HCT116 (cell line): ENCODE data around the gene C1orf141. TPM values are rescaled to one million over a fixed set of nuclear protein-coding genes. Genes with fewer than 3 reads are reported as not detected.

ENCODE experiments used
- ATAC-seq: fragments of 200-7000 bp; cut with Tn5 transposase; 2 replicates; pipeline ENCODE4 v1.9.1; 2020; ENCODE audit warnings: mild to moderate bottlenecking, moderate library complexity
- BruUV-seq: library from RNA; stranded (reverse); fragments of 400-500 nt; replicated peaks from 2 replicates; lab custom pipeline; 2021; lab: Mats Ljungman, UMichigan
- CTCF ChIA-PET: fragments of 300-600 bp; sonication (Branson Sonifier 250); formaldehyde crosslinking; loops from one replicate; lab custom pipeline; 2021; ENCODE audit warnings: antibody characterized with exemption; lab: Charles Lee
- POLR2A ChIA-PET: fragments of 300-600, 350-600 bp; sonication (Branson Sonifier 250); formaldehyde crosslinking; loops from one replicate; lab custom pipeline; 2021; ENCODE audit warnings: antibody characterized with exemption; lab: Charles Lee
- RAD21 ChIA-PET, 2 experiments: fragments of 300-600 bp; sonication (Branson Sonifier 250); formaldehyde crosslinking; loops; one replicate each; lab custom pipeline; 2023; ENCODE audit warnings: low total read pairs in 2 of 2; ENCODE audit not compliant: uncharacterized antibody in 2 of 2, unreplicated experiment in 2 of 2, low non-redundant PET in 1 of 2; lab: Charles Lee
- DNase-seq: peaks from one replicate; pipeline ENCODE4 v3.0.0-alpha.2; 2010; ENCODE audit warnings: low read depth, low spot score
- H2AFZ ChIP-seq: fragments of 200-600 bp; shearing (Covaris generic), sonication (generic); 2 replicates; pipeline ENCODE4 v1.6.1; 2017; ENCODE audit warnings: low read depth, mixed run types, mixed read lengths, antibody characterized with exemption, low read length; ENCODE audit not compliant: poor library complexity, severe bottlenecking
- H3K27ac ChIP-seq: 2 replicates; pipeline ENCODE4 v1.5.1; 2012; ENCODE audit warnings: low read depth, low read length
- H3K27me3 ChIP-seq: fragments of 200-600 bp; sonication (generic); 2 replicates; pipeline ENCODE4 v1.6.1; 2016; ENCODE audit warnings: mixed run types, low read length, mixed read lengths; ENCODE audit not compliant: insufficient read depth
- H3K36me3 ChIP-seq, 2 experiments: fragments of 200-500 bp in 1 of 2; fragments of 200-600 bp in 1 of 2; sonication (Bioruptor generic) in 1 of 2; sonication (generic) in 1 of 2; 2 replicates each; pipeline versions ENCODE4 v1.5.1 to v1.6.1; 2014 to 2016; ENCODE audit warnings: low read length in 2 of 2, inconsistent platforms in 1 of 2, mixed read lengths in 1 of 2, mixed run types in 1 of 2; ENCODE audit not compliant: insufficient read depth in 2 of 2, control insufficient read depth in 1 of 2
- H3K4me1 ChIP-seq, 2 experiments: fragments of 200-600 bp in 1 of 2; sonication (generic) in 1 of 2; 2 replicates each; pipeline versions ENCODE4 v1.5.1 to v1.6.1; 2012 to 2017; ENCODE audit warnings: low read length in 2 of 2, inconsistent platforms in 1 of 2, mild to moderate bottlenecking in 1 of 2, mixed read lengths in 1 of 2, mixed run types in 1 of 2, moderate library complexity in 1 of 2; ENCODE audit not compliant: insufficient read depth in 2 of 2, control insufficient read depth in 1 of 2
- H3K4me2 ChIP-seq: fragments of 200-600 bp; sonication (generic); 2 replicates; pipeline ENCODE4 v1.6.1; 2017; ENCODE audit warnings: mixed run types, low read length, mixed read lengths
- H3K4me3 ChIP-seq, 2 experiments: fragments of 200-600 bp in 1 of 2; sonication (generic) in 1 of 2; replicated peaks in 1 of 2; 2 replicates each; pipeline ENCODE4 v1.5.1; 2011 to 2016; ENCODE audit warnings: low read length in 2 of 2, control low read depth in 1 of 2, low read depth in 1 of 2, mild to moderate bottlenecking in 1 of 2, mixed read lengths in 1 of 2, mixed run types in 1 of 2
- H3K79me2 ChIP-seq: fragments of 200-600 bp; sonication (generic); 2 replicates; pipeline ENCODE4 v1.6.1; 2017; ENCODE audit warnings: mild to moderate bottlenecking, mixed run types, low read length, moderate library complexity, mixed read lengths; ENCODE audit not compliant: insufficient read depth
- H3K9ac ChIP-seq: fragments of 200-600 bp; sonication (generic); 2 replicates; pipeline ENCODE4 v1.6.1; 2016; ENCODE audit warnings: low read length, mixed read lengths
- H3K9me2 ChIP-seq: fragments of 200-600 bp; sonication (generic), shearing (Covaris generic); 2 replicates; pipeline ENCODE4 v1.6.1; 2017; ENCODE audit warnings: mixed run types, mild to moderate bottlenecking, moderate library complexity; ENCODE audit not compliant: insufficient read depth
- H3K9me3 ChIP-seq, 2 experiments: fragments of 200-500 bp in 1 of 2; fragments of 200-600 bp in 1 of 2; sonication (Bioruptor generic) in 1 of 2; sonication (generic) in 1 of 2; 2 replicates each; pipeline ENCODE4 v1.6.1; 2014 to 2017; ENCODE audit warnings: low read length in 2 of 2, mixed read lengths in 2 of 2, inconsistent platforms in 1 of 2, low read depth in 1 of 2, mild to moderate bottlenecking in 1 of 2, mixed run types in 1 of 2, moderate library complexity in 1 of 2; ENCODE audit not compliant: control insufficient read depth in 1 of 2, insufficient read depth in 1 of 2
- H4K20me1 ChIP-seq: fragments of 200-600 bp; sonication (generic), shearing (Covaris generic); 2 replicates; pipeline ENCODE4 v1.6.1; 2017; ENCODE audit warnings: mixed run types, mild to moderate bottlenecking, moderate library complexity; ENCODE audit not compliant: insufficient read depth
- CBX3 ChIP-seq: IDR thresholded peaks from 2 replicates; pipeline ENCODE4 v1.6.1; 2012; ENCODE audit warnings: low read depth
- CTCF ChIP-seq, 3 experiments: fragments of 200-600 bp in 1 of 3; sonication (generic) in 1 of 3; IDR thresholded peaks in 2 of 3; conservative IDR thresholded peaks in 1 of 3; 2 replicates each; pipeline ENCODE4 v1.5.1; 2012 to 2017; ENCODE audit warnings: low read depth in 2 of 3, low read length in 2 of 3, antibody characterized with exemption in 1 of 3, borderline replicate concordance in 1 of 3, control low read depth in 1 of 3, mild to moderate bottlenecking in 1 of 3, mixed read lengths in 1 of 3, mixed run types in 1 of 3, moderate library complexity in 1 of 3; ENCODE audit not compliant: insufficient read depth in 1 of 3
- EZH2 ChIP-seq: fragments of 200-600 bp; sonication (generic); IDR thresholded peaks from 2 replicates; pipeline ENCODE4 v1.6.1; 2017; ENCODE audit warnings: antibody characterized with exemption, mixed run types
- SIN3A ChIP-seq: IDR thresholded peaks from 2 replicates; pipeline ENCODE4 v1.6.1; 2012; ENCODE audit warnings: low read depth
- TCF7L2 ChIP-seq: IDR thresholded peaks from 2 replicates; pipeline ENCODE4 v1.7.0; 2011; ENCODE audit warnings: borderline replicate concordance, inconsistent platforms; ENCODE audit not compliant: insufficient read depth, insufficient read length; ENCODE audit errors: extremely low read depth
- YY1 ChIP-seq: IDR thresholded peaks from 2 replicates; pipeline ENCODE4 v1.6.1; 2011; ENCODE audit warnings: low read length, low read depth, moderate library complexity, mild to moderate bottlenecking; ENCODE audit not compliant: insufficient replicate concordance; ENCODE audit errors: extremely low read depth
- ZBTB33 ChIP-seq: IDR thresholded peaks from 2 replicates; pipeline ENCODE4 v1.6.1; 2011; ENCODE audit warnings: mild to moderate bottlenecking, low read length, moderate library complexity; ENCODE audit not compliant: insufficient replicate concordance; ENCODE audit errors: extremely low read depth
- intact Hi-C: fragments of 100-400 bp; cut with micrococcal nuclease; formaldehyde crosslinking; loops from 2 replicates; pipeline ENCODE4 v1.10.0; 2022
- total RNA-seq: library from RNA; stranded (reverse); gene quantifications from one replicate; pipeline ENCODE4 v1.2.1, GENCODE V29; 2021; ENCODE audit not compliant: unreplicated experiment

C1orf141 gene
- total RNA-seq, 1 experiment from 2014 or later = not detected

GRCh38 chr1:67171574-67171955 lies 36.8 kb upstream of the C1orf141 start:
- Histone ChIP-seq H3K9ac (no peak overlapping the region), H2AFZ (no peak overlapping the region), H3K36me3 (no peaks in the 10 kb centered on the region), H3K9me3 (no peaks in the 10 kb centered on the region), H3K4me2 (no peak overlapping the region), H3K4me3 (no peak overlapping the region), H3K27me3 (no peaks in the 10 kb centered on the region), H3K4me1 (no peaks in the 10 kb centered on the region), H3K79me2 (no peaks in the 10 kb centered on the region), H3K9me2 (no peaks in the 10 kb centered on the region), H4K20me1 (no peaks in the 10 kb centered on the region), H3K27ac (no peak overlapping the region)
- intact Hi-C loops = no loop called here
- BruUV-seq = no TSS peak
- DNase-seq (no peak), ATAC-seq (no peak)
- ChIA-PET CTCF (no interaction called here), POLR2A (no interaction called here), RAD21 (no interaction called here)
- TF ChIP-seq EZH2 (no peak), YY1 (no peak), SIN3A (no peak), ZBTB33 (no peak), CTCF (IDR thresholded peaks at IDR 0.05 in 2 of 3, conservative IDR thresholded peaks at IDR 0.05 in 1 of 3; ENCODE audit: borderline replicate concordance in 1 of 3, insufficient read depth in 1 of 3, low read depth in 2 of 3, low read length in 2 of 3) (no peak), CBX3 (no peak), TCF7L2 (no peak)
